Fibroblast of skin of back (primary cell): ENCODE results near the gene COL21A1.
"Not testable (repeated sequence)": the region's sequence is repeated elsewhere in the genome, so short reads cannot be mapped to it uniquely, and the experiment has no call there.

Source experiments
- DNase-seq: peaks from one replicate; pipeline ENCODE4 v3.0.0-alpha.2; 2013

The COL21A1 gene

GRCh38 chr6:56046576-56046975, 200.8 kb downstream of the COL21A1 start:
- DNase-seq: peak; percentile 80

- no peak for DNase-seq
Measured at GRCh38 chr6:56043761-56044160, 203.6 kb downstream of the COL21A1 start.

- peak; percentile 13 for DNase-seq
Measured at GRCh38 chr6:56043076-56043475, 204.3 kb downstream of the COL21A1 start.

- DNase-seq: no peak
Measured at GRCh38 chr6:56041591-56041990, 205.8 kb downstream of the COL21A1 start.

GRCh38 chr6:56040889-56041301, 206.5 kb downstream of the COL21A1 start:
- peak; percentile 90 for DNase-seq

GRCh38 chr6:56040223-56040622, 207.2 kb downstream of the COL21A1 start:
- DNase-seq: peak; percentile 69

- no peak for DNase-seq
Measured at GRCh38 chr6:56038764-56039163, 208.6 kb downstream of the COL21A1 start.

- DNase-seq: no peak
Measured at GRCh38 chr6:56037601-56038000, 209.8 kb downstream of the COL21A1 start.

GRCh38 chr6:56036916-56037600, 210.3 kb downstream of the COL21A1 start:
- no peak for DNase-seq

- DNase-seq: no peak
Measured at GRCh38 chr6:56033401-56033800, 214.0 kb downstream of the COL21A1 start.

GRCh38 chr6:56032715-56033260, 214.6 kb downstream of the COL21A1 start:
- no peak for DNase-seq

- DNase-seq: no peak
Measured at GRCh38 chr6:56027865-56028264, 219.5 kb downstream of the COL21A1 start.

- DNase-seq: peak; percentile 40
Measured at GRCh38 chr6:56026455-56027180, 220.8 kb downstream of the COL21A1 start.

GRCh38 chr6:56025795-56026194, 221.6 kb downstream of the COL21A1 start:
- DNase-seq: peak; percentile 48

- DNase-seq: no peak
Measured at GRCh38 chr6:56024931-56025330, 222.4 kb downstream of the COL21A1 start.

GRCh38 chr6:56023829-56024228, 223.6 kb downstream of the COL21A1 start:
- no peak for DNase-seq

- DNase-seq: no peak
Measured at GRCh38 chr6:56022678-56023077, 224.7 kb downstream of the COL21A1 start.

GRCh38 chr6:56021943-56022342, 225.4 kb downstream of the COL21A1 start:
- no peak for DNase-seq

- no peak for DNase-seq
Measured at GRCh38 chr6:56019973-56020372, 227.4 kb downstream of the COL21A1 start.

GRCh38 chr6:56017198-56017597, 230.2 kb downstream of the COL21A1 start:
- DNase-seq: no peak

- DNase-seq: not testable (repeated sequence)
Measured at GRCh38 chr6:56014039-56014438, 233.3 kb downstream of the COL21A1 start.

GRCh38 chr6:56009636-56010035, 237.7 kb downstream of the COL21A1 start:
- peak; percentile 70 for DNase-seq
